ENCODE data around the gene CA5A. TPM values are rescaled to one million over a fixed set of nuclear protein-coding genes. Genes with fewer than 3 reads are reported as not detected.
A peak's percentile ranks its signal among the peaks of the same experiment; 100 is the strongest.

Gene CA5A
- total and polyA plus RNA-seq, 5 donors: not detected

GRCh38 chr16:87963400-87963799 lies 27.1 kb upstream of the CA5A start:
- intact Hi-C loops (cut with DNase I): no loop called here
- DNase-seq: peak in 1 of 3 donors; percentile 45

DNA sequence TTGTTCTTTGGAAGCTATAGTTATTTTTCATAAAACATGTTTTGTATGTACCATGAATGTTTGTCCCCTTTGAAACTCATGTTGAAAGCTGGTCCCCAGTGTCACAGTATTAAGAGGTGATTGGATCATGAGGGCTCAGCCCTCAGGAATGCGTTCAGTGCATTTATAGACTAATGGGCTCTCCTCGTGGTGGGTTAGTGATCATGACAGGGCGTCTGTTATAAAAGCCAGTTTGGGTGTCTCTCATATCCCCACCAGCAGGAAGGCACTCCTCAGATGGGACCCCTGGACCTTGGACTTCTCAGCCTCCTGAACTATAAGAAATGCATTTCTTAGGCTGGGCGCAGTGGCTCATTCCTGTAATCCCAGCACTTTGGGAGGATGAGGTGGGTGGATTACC lies 25.3 kb upstream of the CA5A start:
- Histone ChIP-seq H3K27me3 (ENCODE audit: control insufficient read depth, insufficient read depth) (no peaks in the 10 kb centered on the region), H3K4me1 (ENCODE audit: control insufficient read depth, insufficient read depth, low read length) (peaks cover 8% of the 10 kb centered on the region), H3K9me3 (ENCODE audit: control insufficient read depth, low read length) (no peaks in the 10 kb centered on the region), H3K27ac (ENCODE audit: low read length) (no peak overlapping the region), H3K4me3 (ENCODE audit: low read length) (no peak overlapping the region)
- ATAC-seq (no peak), DNase-seq (no peak)
- intact Hi-C loops (cut with DNase I): no loop called here
- WGBS: 75% methylated on average over 4 of the region's 4 CpGs

More at GRCh38 chr16:87963400-87963799, 27.1 kb upstream of the CA5A start:
- peaks cover 9% of the 10 kb centered on the region for H3K4me1 ChIP-seq (ENCODE audit: control insufficient read depth, insufficient read depth, low read length)
- H3K9me3 ChIP-seq (ENCODE audit: control insufficient read depth, low read length): no peaks in the 10 kb centered on the region
- H3K27ac ChIP-seq (ENCODE audit: low read length): peak overlapping the region; percentile 32
- WGBS: 62% methylated on average over 9 of the region's 9 CpGs
- H3K4me3 ChIP-seq (ENCODE audit: low read length): no peak overlapping the region
- peak in 1 of 2 donors; percentile 85 for ATAC-seq
- H3K27me3 ChIP-seq (ENCODE audit: control insufficient read depth, insufficient read depth): no peaks in the 10 kb centered on the region

- no peak for DNase-seq
- Histone ChIP-seq H3K27me3 (ENCODE audit: control insufficient read depth, insufficient read depth) (no peaks in the 10 kb centered on the region), H3K27ac (ENCODE audit: low read length) (no peak overlapping the region), H3K9me3 (ENCODE audit: control insufficient read depth, low read length) (no peaks in the 10 kb centered on the region), H3K4me1 (ENCODE audit: control insufficient read depth, insufficient read depth, low read length) (peaks cover 9% of the 10 kb centered on the region), H3K4me3 (ENCODE audit: low read length) (no peak overlapping the region)
- no peak for ATAC-seq
- 88% methylated on average over 8 of the region's 8 CpGs for WGBS
- intact Hi-C loops (cut with DNase I): no loop called here
These were observed 24.5 kb upstream of the CA5A start for GRCh38 chr16:87960852-87961251.

DNA sequence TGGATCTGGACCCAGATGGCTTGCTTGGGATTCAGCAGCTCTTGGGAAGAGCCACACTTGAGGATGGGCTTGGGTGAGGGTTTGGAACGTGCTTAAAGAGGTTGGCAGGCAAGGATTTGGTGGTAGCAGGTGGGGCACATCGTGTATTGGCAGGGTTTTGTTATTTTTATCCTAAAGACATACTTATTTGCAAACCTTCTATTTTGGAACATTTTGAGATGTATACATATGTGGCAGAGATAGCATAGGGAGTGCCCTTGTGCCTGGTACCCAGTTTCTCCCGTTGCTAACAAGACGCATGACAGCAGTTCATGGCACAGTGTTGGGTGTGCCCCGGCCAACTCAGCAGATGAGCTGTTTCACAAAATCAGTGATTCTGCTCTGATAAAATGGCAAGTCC lies 24.0 kb upstream of the CA5A start:
- 91% methylated on average over 5 of the region's 5 CpGs for WGBS
- Histone ChIP-seq H3K27me3 (ENCODE audit: control insufficient read depth, insufficient read depth) (no peaks in the 10 kb centered on the region), H3K4me1 (ENCODE audit: control insufficient read depth, insufficient read depth, low read length) (peaks cover 7% of the 10 kb centered on the region), H3K27ac (ENCODE audit: low read length) (no peak overlapping the region), H3K4me3 (ENCODE audit: low read length) (no peak overlapping the region), H3K9me3 (ENCODE audit: control insufficient read depth, low read length) (no peaks in the 10 kb centered on the region)
- DNase-seq (no peak), ATAC-seq (no peak)
- intact Hi-C loops (cut with DNase I): no loop called here

GRCh38 chr16:87959391-87959990 lies 23.2 kb upstream of the CA5A start:
- Histone ChIP-seq H3K9me3 (ENCODE audit: control insufficient read depth, low read length) (no peaks in the 10 kb centered on the region), H3K27ac (ENCODE audit: low read length) (no peak overlapping the region), H3K27me3 (ENCODE audit: control insufficient read depth, insufficient read depth) (no peaks in the 10 kb centered on the region), H3K4me3 (ENCODE audit: low read length) (no peak overlapping the region), H3K4me1 (ENCODE audit: control insufficient read depth, insufficient read depth, low read length) (peaks cover 11% of the 10 kb centered on the region)
- ATAC-seq: peak in 1 of 2 donors; percentile 15
- intact Hi-C loops (cut with DNase I): no loop called here
- DNase-seq: peak in 1 of 3 donors; percentile 60
- 78% methylated on average over 23 of the region's 23 CpGs for WGBS

DNA sequence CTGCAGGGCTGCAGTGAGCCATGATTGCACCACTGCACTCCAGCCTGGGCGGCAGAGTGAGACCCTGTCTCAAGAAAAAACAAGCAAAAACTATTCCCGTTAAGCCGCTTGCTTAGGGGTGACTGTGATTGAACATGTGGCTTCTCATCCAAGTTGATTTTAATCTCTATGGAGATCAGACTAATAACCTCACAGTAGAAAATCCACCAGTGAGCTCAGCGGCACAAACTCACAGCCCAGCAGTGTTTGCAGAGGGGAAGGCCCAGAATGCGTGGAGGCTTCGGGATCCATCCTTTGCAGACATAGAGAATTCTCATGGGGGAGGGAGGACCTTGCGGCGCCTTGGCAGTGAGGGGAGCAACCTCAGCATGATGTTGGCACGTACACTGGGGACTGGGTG lies 22.3 kb upstream of the CA5A start:
- no peak overlapping the region for H3K27ac ChIP-seq (ENCODE audit: low read length)
- DNase-seq (no peak), ATAC-seq (no peak)
- H3K4me3 ChIP-seq (ENCODE audit: low read length): no peak overlapping the region
- H3K27me3 ChIP-seq (ENCODE audit: control insufficient read depth, insufficient read depth): no peaks in the 10 kb centered on the region
- no peaks in the 10 kb centered on the region for H3K9me3 ChIP-seq (ENCODE audit: control insufficient read depth, low read length)
- H3K4me1 ChIP-seq (ENCODE audit: control insufficient read depth, insufficient read depth, low read length): peaks cover 12% of the 10 kb centered on the region
- WGBS: 91% methylated on average over 9 of the region's 9 CpGs
- intact Hi-C loops (cut with DNase I): no loop called here

GRCh38 chr16:87957296-87958094 lies 21.2 kb upstream of the CA5A start:
- peaks cover 12% of the 10 kb centered on the region for H3K4me1 ChIP-seq (ENCODE audit: control insufficient read depth, insufficient read depth, low read length)
- intact Hi-C loops (cut with DNase I): no loop called here
- WGBS: 91% methylated on average over 34 of the region's 34 CpGs

DNA sequence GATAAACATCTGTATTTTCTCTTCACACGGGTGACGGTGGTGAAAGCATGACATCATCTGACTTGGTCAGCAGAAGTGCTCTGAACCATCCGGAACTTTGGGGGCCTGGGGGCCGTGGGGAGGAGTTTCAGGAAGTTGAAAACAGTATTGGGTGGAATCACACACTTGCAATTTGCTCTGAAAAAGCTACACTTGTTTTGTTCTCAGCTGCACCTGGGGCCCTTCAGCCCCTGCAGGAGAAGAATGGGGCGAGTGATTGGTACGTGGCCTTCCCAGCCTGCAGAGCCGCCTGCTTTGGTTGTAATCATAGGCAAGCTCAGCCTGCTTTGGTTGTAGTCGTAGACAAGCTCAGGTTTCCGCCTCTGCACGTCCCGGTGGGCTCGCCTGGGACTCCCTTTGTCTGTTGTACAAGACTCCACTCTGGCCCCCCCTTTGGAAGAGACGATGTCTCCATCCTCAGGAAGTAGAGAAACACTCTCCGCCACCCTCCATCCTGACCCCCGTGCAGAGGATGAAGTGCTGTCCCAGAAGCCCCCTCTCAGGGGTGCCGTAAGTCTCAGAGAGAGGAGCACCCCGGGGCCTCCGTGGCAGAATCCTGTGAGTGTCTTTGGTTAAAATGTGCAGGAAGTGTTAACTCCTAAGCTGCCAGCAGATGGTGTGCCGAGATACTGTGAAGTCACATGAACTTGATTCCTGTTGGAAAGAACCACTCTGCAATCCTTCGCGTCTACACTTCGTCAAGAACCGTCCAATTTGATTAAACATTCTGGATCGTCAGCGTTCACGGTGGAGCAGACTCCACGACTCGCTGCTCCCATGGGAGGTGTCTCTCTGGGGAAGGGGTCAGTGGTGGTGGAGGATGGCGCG lies 20.3 kb upstream of the CA5A start:
- Histone ChIP-seq H3K9me3 (ENCODE audit: control insufficient read depth, low read length) (no peaks in the 10 kb centered on the region), H3K4me1 (ENCODE audit: control insufficient read depth, insufficient read depth, low read length) (peaks cover 12% of the 10 kb centered on the region), H3K27me3 (ENCODE audit: control insufficient read depth, insufficient read depth) (no peaks in the 10 kb centered on the region), H3K27ac (ENCODE audit: low read length) (no peak overlapping the region), H3K4me3 (ENCODE audit: low read length) (no peak overlapping the region)
- WGBS: 25% methylated on average over 30 of the region's 30 CpGs
- peak; percentile 50 to 76 (median 65) for DNase-seq
- intact Hi-C loops (cut with DNase I): no loop called here
- ATAC-seq: no peak

More at GRCh38 chr16:87957296-87958094, 21.2 kb upstream of the CA5A start:
- H3K27ac ChIP-seq (ENCODE audit: low read length): no peak overlapping the region
- H3K9me3 ChIP-seq (ENCODE audit: control insufficient read depth, low read length): no peaks in the 10 kb centered on the region
- H3K4me3 ChIP-seq (ENCODE audit: low read length): no peak overlapping the region
- no peak for DNase-seq
- no peaks in the 10 kb centered on the region for H3K27me3 ChIP-seq (ENCODE audit: control insufficient read depth, insufficient read depth)
- ATAC-seq: peak in 1 of 2 donors; percentile 3

DNA sequence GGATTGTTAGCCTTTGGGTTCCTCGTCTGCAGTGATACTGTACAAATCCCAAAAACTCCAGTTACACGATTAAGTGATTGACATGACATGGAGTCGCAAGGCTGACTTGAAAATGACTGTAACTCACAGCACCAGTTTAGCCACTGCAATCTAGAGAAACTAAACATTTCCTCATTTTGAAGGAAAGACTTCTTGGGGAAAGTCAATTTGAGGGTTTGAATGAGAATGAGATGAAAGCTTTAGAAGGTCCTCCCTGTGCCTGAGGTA lies 19.7 kb upstream of the CA5A start:
- ATAC-seq (no peak), DNase-seq (no peak)
- intact Hi-C loops (cut with DNase I): no loop called here
- no peak overlapping the region for H3K4me3 ChIP-seq (ENCODE audit: low read length)
- peak overlapping the region; percentile 5 for H3K27ac ChIP-seq (ENCODE audit: low read length)
- no peaks in the 10 kb centered on the region for H3K27me3 ChIP-seq (ENCODE audit: control insufficient read depth, insufficient read depth)
- H3K9me3 ChIP-seq (ENCODE audit: control insufficient read depth, low read length): no peaks in the 10 kb centered on the region
- 43% methylated on average over 3 of the region's 3 CpGs for WGBS
- H3K4me1 ChIP-seq (ENCODE audit: control insufficient read depth, insufficient read depth, low read length): peaks cover 12% of the 10 kb centered on the region

DNA sequence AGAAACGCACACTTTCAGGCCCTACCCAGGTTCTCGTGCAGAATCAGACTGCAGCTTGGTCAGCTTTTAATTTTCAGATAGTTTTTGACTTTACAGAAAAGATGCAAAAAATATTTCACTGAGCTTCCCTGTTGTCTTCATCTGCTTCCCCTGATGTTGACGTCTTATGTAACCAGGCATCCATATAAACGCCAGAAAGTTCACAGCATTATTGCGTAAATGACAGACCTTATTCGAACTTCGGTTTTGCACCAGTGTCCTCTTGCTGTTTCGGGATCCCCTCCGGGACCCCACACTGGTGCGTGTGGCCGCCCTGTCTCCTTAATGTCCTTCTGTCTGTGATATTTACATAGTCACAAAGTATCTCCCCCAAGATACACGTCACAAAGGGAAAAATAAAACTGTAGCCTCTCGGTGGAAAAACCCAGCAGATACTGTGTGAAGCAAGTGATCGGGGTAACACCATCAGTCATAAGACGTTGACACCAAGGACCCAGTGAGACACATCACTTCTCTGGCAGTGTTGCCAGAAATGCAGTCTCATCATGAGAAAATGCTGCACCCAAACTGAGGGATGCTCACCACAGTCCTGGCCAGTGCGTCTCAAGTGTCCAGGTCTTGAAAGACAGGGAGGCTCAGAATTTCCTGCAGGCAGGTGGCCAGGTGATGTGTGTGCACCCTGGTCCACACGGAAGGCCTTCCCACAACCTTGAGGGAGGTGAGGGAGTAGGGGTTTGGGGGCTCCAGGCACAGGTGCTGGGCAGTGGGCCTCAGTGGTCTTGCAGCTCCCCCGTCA lies 19.2 kb upstream of the CA5A start:
- peaks cover 12% of the 10 kb centered on the region for H3K4me1 ChIP-seq (ENCODE audit: control insufficient read depth, insufficient read depth, low read length)
- 77% methylated on average over 18 of the region's 18 CpGs for WGBS
- ATAC-seq (no peak), DNase-seq (no peak)
- H3K27ac ChIP-seq (ENCODE audit: low read length): peak overlapping the region; percentile 5
- no peaks in the 10 kb centered on the region for H3K27me3 ChIP-seq (ENCODE audit: control insufficient read depth, insufficient read depth)
- H3K9me3 ChIP-seq (ENCODE audit: control insufficient read depth, low read length): no peaks in the 10 kb centered on the region
- no peak overlapping the region for H3K4me3 ChIP-seq (ENCODE audit: low read length)
- intact Hi-C loops (cut with DNase I): no loop called here

Measured in right cardiac atrium (tissue), 5 donors.